Measurements from ENCODE around the gene PLAC8L1. TPM values are rescaled to one million over a fixed set of nuclear protein-coding genes. Genes with fewer than 3 reads are reported as not detected.

PLAC8L1 gene
- total RNA-seq, 1 donor from 2014 or later = 0.53 TPM

GRCh38 chr5:146059460-146060220 lies 45.7 kb downstream of the PLAC8L1 start:
- no peak for FAIRE-seq
- no peak for TF ChIP-seq CTCF (IDR thresholded peaks at IDR 0.05; ENCODE audit: insufficient read depth, low read length, severe bottlenecking)
- H3K4me3 ChIP-seq (ENCODE audit: low read depth, low read length) = no peak overlapping the region
- peaks cover 19% of the 10 kb centered on the region for H3K36me3 ChIP-seq (ENCODE audit: control insufficient read depth, insufficient read depth, low read length)
- no peaks in the 10 kb centered on the region for H3K27me3 ChIP-seq (ENCODE audit: control insufficient read depth, insufficient read depth, low read length)
- DNase-seq (ENCODE audit: low read depth) = no peak

GRCh38 chr5:146055432-146055831 lies 49.9 kb downstream of the PLAC8L1 start:
- FAIRE-seq (no peak), DNase-seq (ENCODE audit: low read depth) (no peak)
- Histone ChIP-seq H3K36me3 (ENCODE audit: control insufficient read depth, insufficient read depth, low read length) (peaks cover 19% of the 10 kb centered on the region), H3K4me3 (ENCODE audit: low read depth, low read length) (no peak overlapping the region), H3K27me3 (ENCODE audit: control insufficient read depth, insufficient read depth, low read length) (no peaks in the 10 kb centered on the region)
- no peak for TF ChIP-seq CTCF (IDR thresholded peaks at IDR 0.05; ENCODE audit: insufficient read depth, low read length, severe bottlenecking)

GRCh38 chr5:146052780-146053179 lies 52.6 kb downstream of the PLAC8L1 start:
- peak; percentile 28 for TF ChIP-seq CTCF (IDR thresholded peaks at IDR 0.05; ENCODE audit: insufficient read depth, low read length, severe bottlenecking)
- Histone ChIP-seq H3K4me3 (ENCODE audit: low read depth, low read length) (no peak overlapping the region), H3K36me3 (ENCODE audit: control insufficient read depth, insufficient read depth, low read length) (peaks cover 22% of the 10 kb centered on the region), H3K27me3 (ENCODE audit: control insufficient read depth, insufficient read depth, low read length) (no peaks in the 10 kb centered on the region)
- FAIRE-seq = no peak
- DNase-seq (ENCODE audit: low read depth) = no peak

GRCh38 chr5:146051678-146052077 lies 53.7 kb downstream of the PLAC8L1 start:
- no peak for FAIRE-seq
- H3K36me3 ChIP-seq (ENCODE audit: control insufficient read depth, insufficient read depth, low read length) = peaks cover 23% of the 10 kb centered on the region

GRCh38 chr5:146050086-146050485 lies 55.3 kb downstream of the PLAC8L1 start:
- FAIRE-seq (no peak), DNase-seq (ENCODE audit: low read depth) (no peak)
- TF ChIP-seq CTCF (IDR thresholded peaks at IDR 0.05; ENCODE audit: insufficient read depth, low read length, severe bottlenecking) = no peak
- Histone ChIP-seq H3K4me3 (ENCODE audit: low read depth, low read length) (no peak overlapping the region), H3K27me3 (ENCODE audit: control insufficient read depth, insufficient read depth, low read length) (no peaks in the 10 kb centered on the region), H3K36me3 (ENCODE audit: control insufficient read depth, insufficient read depth, low read length) (peaks cover 20% of the 10 kb centered on the region)

More at GRCh38 chr5:146051678-146052077, 53.7 kb downstream of the PLAC8L1 start:
- H3K4me3 ChIP-seq (ENCODE audit: low read depth, low read length) = no peak overlapping the region
- DNase-seq (ENCODE audit: low read depth) = no peak
- TF ChIP-seq CTCF (IDR thresholded peaks at IDR 0.05; ENCODE audit: insufficient read depth, low read length, severe bottlenecking) = no peak
- H3K27me3 ChIP-seq (ENCODE audit: control insufficient read depth, insufficient read depth, low read length) = no peaks in the 10 kb centered on the region

- TF ChIP-seq CTCF (IDR thresholded peaks at IDR 0.05; ENCODE audit: insufficient read depth, low read length, severe bottlenecking) = no peak
- Histone ChIP-seq H3K27me3 (ENCODE audit: control insufficient read depth, insufficient read depth, low read length) (no peaks in the 10 kb centered on the region), H3K4me3 (ENCODE audit: low read depth, low read length) (no peak overlapping the region), H3K36me3 (ENCODE audit: control insufficient read depth, insufficient read depth, low read length) (peaks cover 20% of the 10 kb centered on the region)
- DNase-seq (ENCODE audit: low read depth) (no peak), FAIRE-seq (no peak)
Observed at GRCh38 chr5:146049704-146050026, 55.7 kb downstream of the PLAC8L1 start.
